ENCODE measurements around the gene PNLIPRP2.

PNLIPRP2 gene

DNA sequence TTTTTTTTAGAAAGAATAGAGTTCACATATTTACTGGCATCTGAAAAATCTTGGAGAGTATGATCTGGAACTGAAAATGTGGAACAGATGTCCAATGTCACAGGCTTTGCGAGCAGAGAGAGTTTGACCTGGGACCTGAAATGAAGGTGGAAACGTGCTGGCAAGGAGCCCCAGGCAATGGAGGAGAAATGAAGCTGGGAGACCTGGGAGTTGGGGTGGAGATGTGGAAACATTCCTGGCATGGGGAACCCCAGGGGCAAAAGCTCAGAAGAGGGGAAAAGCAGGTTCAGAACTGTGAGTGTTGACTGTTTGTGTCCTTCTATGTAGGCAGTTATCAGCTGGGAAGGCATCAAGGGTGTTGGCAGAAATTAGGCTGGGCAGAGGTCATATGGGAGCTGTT lies 7.3 kb upstream of the PNLIPRP2 start:
- no peak for DNase-seq (ENCODE audit: insufficient read length, low spot score)
- TF ChIP-seq, protein P1, sequence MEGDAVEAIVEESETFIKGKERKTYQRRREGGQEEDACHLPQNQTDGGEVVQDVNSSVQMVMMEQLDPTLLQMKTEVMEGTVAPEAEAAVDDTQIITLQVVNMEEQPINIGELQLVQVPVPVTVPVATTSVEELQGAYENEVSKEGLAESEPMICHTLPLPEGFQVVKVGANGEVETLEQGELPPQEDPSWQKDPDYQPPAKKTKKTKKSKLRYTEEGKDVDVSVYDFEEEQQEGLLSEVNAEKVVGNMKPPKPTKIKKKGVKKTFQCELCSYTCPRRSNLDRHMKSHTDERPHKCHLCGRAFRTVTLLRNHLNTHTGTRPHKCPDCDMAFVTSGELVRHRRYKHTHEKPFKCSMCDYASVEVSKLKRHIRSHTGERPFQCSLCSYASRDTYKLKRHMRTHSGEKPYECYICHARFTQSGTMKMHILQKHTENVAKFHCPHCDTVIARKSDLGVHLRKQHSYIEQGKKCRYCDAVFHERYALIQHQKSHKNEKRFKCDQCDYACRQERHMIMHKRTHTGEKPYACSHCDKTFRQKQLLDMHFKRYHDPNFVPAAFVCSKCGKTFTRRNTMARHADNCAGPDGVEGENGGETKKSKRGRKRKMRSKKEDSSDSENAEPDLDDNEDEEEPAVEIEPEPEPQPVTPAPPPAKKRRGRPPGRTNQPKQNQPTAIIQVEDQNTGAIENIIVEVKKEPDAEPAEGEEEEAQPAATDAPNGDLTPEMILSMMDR (IDR thresholded peaks at IDR 0.05; ENCODE audit: insufficient read depth, missing control alignments): no peak
- no peak for FAIRE-seq

DNA sequence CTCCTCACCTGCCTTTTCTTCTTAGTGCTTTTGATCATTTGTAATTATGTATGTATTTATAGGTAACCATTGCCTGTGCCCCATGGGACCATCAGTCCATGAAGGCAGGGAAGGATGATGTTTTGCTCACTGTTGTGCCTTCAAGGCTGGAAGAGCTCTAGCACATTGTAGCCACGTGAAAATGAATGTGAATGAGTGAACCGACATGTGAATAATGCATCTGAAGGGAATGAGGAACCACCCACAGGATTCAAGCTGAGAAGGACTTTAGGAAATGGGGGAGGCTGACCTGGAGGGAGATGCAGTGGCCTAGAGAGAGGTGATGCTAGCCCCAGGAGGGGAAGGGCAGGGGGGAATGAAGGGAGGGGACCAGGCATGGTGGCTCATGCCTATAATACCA lies 6.0 kb upstream of the PNLIPRP2 start:
- FAIRE-seq (no peak), DNase-seq (ENCODE audit: insufficient read length, low spot score) (no peak)
- TF ChIP-seq, protein P1 (IDR thresholded peaks at IDR 0.05; ENCODE audit: insufficient read depth, missing control alignments): no peak

DNA sequence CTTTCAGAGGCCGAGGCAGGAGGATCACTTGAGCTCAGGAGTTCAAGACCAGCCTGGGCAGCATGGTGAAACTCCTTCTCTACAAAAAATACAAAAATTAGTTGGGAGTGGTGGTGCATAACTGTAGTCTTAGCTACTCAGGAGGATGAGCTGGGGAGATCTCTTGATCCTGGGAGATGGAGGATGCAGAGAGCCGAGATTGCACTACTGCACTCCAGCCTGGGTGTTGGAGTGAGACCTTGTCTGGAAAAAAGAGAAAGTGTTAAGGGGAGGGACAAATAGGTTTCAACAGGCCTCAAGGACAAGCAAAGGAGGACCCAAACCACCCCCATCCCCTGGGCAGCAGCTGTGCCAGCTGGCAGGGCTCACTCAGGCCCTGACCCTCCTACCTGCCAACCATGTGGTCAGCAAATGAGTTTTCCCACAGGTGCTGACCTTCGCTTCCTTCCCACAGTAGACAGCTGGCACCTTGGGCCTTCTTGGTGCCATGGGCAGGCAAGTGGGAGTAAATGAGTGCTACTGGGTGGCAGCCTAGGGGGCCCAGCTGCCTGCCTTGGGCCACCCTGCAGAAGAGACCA lies 5.5 kb upstream of the PNLIPRP2 start:
- DNase-seq (ENCODE audit: insufficient read length, low spot score) (no peak), FAIRE-seq (no peak)
- TF ChIP-seq, protein P1 (IDR thresholded peaks at IDR 0.05; ENCODE audit: insufficient read depth, missing control alignments): no peak

DNA sequence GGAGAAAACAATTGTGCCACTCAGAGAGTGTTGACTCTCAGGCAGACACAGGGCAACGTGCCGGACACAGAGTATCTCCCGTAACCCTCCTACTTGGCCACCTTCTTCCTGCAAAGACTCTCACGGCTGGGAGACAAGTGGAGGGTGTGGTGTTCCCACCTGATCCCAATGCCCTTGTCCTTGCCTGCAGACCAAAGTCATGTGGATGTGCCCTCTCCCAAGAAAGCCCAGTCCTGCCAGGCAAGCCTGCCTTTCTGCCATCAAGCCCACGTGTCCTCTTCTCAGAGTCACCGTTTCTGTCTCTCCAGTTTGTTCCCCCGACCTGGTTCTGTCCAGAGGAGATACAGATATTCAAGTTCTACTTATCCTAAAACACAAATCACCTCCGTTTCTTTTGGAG lies 723 bp downstream of the PNLIPRP2 start:
- no peak for FAIRE-seq
- TF ChIP-seq, protein P1 (IDR thresholded peaks at IDR 0.05; ENCODE audit: insufficient read depth, missing control alignments): no peak

DNA sequence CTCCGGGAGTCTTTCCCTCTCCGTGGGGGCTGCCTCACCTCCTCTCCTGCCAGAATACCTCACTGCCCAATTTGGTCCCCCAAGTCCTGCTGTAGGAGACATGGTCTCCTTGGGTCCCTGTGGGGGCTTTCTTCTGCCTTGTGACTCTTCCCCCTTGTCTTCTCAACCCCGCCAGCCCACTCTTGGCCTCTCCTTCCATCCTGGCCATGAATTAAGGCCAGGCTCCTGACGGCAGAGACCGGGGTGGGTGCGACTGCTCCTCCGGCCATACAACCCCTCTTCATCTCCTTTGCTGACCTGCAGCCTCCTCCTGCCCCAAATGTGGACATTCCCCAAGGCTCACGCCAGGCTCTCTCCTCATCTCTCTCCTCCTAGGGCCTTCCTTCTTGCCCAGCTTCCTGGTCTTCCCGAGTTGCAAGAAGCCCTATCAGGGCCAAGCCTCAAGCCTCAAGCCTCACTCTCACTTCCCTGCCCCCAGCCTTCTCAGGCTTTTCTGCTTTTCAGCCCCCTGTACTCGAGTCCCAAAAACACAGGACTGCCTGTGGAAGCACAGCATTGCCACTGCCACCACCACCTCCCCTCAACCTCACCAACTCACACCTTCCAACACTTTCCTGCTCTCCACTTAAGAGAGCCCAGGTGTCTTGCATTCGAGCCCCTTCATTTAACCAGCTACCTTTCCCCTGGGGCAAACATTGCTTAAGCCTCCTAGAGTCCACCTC lies 1.3 kb downstream of the PNLIPRP2 start:
- TF ChIP-seq, protein P1 (IDR thresholded peaks at IDR 0.05; ENCODE audit: insufficient read depth, missing control alignments): no peak
- FAIRE-seq: no peak

More for the DNA sequence above, 723 bp downstream of the PNLIPRP2 start:
- no peak for DNase-seq (ENCODE audit: insufficient read length, low spot score)

DNA sequence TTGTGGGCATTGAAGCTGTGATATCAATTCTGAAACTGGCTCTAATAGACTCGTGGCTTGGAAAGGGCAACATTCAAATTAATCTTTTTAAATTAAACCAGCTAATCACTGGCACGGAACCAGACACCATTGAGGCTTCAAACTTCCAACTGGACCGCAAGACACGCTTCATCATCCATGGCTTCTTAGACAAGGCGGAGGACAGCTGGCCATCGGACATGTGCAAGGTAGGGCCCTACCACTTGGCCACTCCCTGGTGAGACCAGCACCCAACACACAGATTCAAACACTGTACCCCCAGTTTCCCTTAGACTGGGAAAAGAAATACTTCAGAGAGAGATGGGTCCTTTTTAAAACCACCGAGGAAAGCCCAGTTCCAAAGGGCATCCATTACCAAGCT lies 5.1 kb downstream of the PNLIPRP2 start:
- TF ChIP-seq, protein P1 (IDR thresholded peaks at IDR 0.05; ENCODE audit: insufficient read depth, missing control alignments): no peak
- no peak for DNase-seq (ENCODE audit: insufficient read length, low spot score)
- no peak for FAIRE-seq

More for the DNA sequence above, 1.3 kb downstream of the PNLIPRP2 start:
- no peak for DNase-seq (ENCODE audit: insufficient read length, low spot score)

DNA sequence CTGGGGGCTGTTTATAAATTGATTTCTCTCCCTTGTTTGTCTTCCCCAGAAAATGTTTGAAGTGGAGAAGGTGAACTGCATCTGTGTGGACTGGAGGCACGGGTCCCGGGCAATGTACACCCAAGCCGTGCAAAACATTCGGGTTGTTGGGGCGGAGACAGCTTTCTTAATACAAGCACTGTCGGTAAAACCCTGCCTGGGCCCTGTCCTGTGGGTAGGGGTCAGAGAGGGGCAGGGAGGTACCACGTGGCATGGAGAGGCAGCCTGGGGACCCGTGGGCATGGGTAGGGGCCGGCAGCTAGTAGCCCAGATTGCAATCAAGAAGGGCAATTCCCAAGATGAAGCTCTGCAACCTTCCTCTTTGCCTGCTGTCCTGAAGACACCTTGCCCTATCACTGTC lies 6.1 kb downstream of the PNLIPRP2 start:
- FAIRE-seq (no peak), DNase-seq (ENCODE audit: insufficient read length, low spot score) (no peak)
- TF ChIP-seq, protein P1 (IDR thresholded peaks at IDR 0.05; ENCODE audit: insufficient read depth, missing control alignments): no peak

Measured in D721Med (cell line).